OCI-LY3 (cell line): ENCODE results near the gene LETM1.

Experiments
- H2AFZ ChIP-seq: fragments of 200-600, 300-600 bp; shearing (Covaris generic); 2 replicates; pipeline ENCODE4 v1.6.0; 2014; ENCODE audit warnings: antibody characterized with exemption, low read depth, low read length
- H3K27ac ChIP-seq: fragments of 200-600, 300-600 bp; sonication (generic); 2 replicates; pipeline ENCODE4 v1.5.1; 2014; ENCODE audit warnings: mild to moderate bottlenecking, low read length, moderate library complexity, mixed read lengths
- H3K27me3 ChIP-seq: fragments of 200-600, 300-600 bp; sonication (generic); 2 replicates; pipeline ENCODE4 v1.6.1; 2014; ENCODE audit warnings: low read depth, low read length, mixed read lengths
- H3K36me3 ChIP-seq: fragments of 200-600, 300-600 bp; sonication (generic); replicated peaks from 2 replicates; pipeline ENCODE3; 2014; ENCODE audit warnings: low read depth, low read length, mixed read lengths
- H3K4me1 ChIP-seq: fragments of 300-600, 200-600 bp; sonication (generic); 2 replicates; pipeline ENCODE4 v1.6.1; 2014; ENCODE audit warnings: low read length, mixed read lengths
- H3K4me2 ChIP-seq: fragments of 200-600, 300-600 bp; sonication (generic); 2 replicates; pipeline ENCODE4 v1.6.1; 2014; ENCODE audit warnings: low read length, mixed read lengths
- H3K4me3 ChIP-seq: fragments of 300-600, 200-600 bp; sonication (generic); 2 replicates; pipeline ENCODE4 v1.5.1; 2014; ENCODE audit warnings: antibody characterized with exemption, mild to moderate bottlenecking, low read length, moderate library complexity
- H3K79me2 ChIP-seq: fragments of 300-600, 200-600 bp; shearing (Covaris generic); 2 replicates; pipeline ENCODE4 v1.6.1; 2014; ENCODE audit warnings: mild to moderate bottlenecking, low read length, mixed read lengths
- H3K9ac ChIP-seq: fragments of 300-600, 200-600 bp; shearing (Covaris generic); 2 replicates; pipeline ENCODE4 v1.6.0; 2014; ENCODE audit warnings: mild to moderate bottlenecking, low read length, moderate library complexity
- H3K9me3 ChIP-seq: fragments of 200-600, 300-600 bp; shearing (Covaris generic); 2 replicates; pipeline ENCODE4 v1.6.1; 2014; ENCODE audit warnings: low read length, mixed read lengths; ENCODE audit not compliant: insufficient read depth
- H4K20me1 ChIP-seq: fragments of 200-600, 300-600 bp; sonication (generic); 2 replicates; pipeline ENCODE4 v1.6.1; 2016; ENCODE audit warnings: low read length, mixed read lengths; ENCODE audit not compliant: insufficient read depth
- CTCF ChIP-seq: fragments of 200-600, 300-600 bp; sonication (generic); IDR thresholded peaks from 2 replicates; pipeline ENCODE4 v1.5.1; 2014; ENCODE audit warnings: antibody characterized with exemption, low read length, low read depth
- EZH2phosphoT487 ChIP-seq: fragments of 200-600 bp; shearing (Covaris generic); IDR thresholded peaks from 2 replicates; pipeline ENCODE4 v1.6.1; 2018; ENCODE audit warnings: antibody characterized with exemption, mixed run types, low read depth

The LETM1 gene

GRCh38 chr4:1805493-1806222, 50.3 kb downstream of the LETM1 start:
- no peaks in the 10 kb centered on the region for H4K20me1 ChIP-seq
- H2AFZ ChIP-seq = no peak overlapping the region
- no peaks in the 10 kb centered on the region for H3K9me3 ChIP-seq
- H3K4me2 ChIP-seq = no peak overlapping the region
- no peaks in the 10 kb centered on the region for H3K36me3 ChIP-seq
- H3K27me3 ChIP-seq = no peaks in the 10 kb centered on the region
- no peaks in the 10 kb centered on the region for H3K4me1 ChIP-seq
- no peak overlapping the region for H3K4me3 ChIP-seq
- no peak overlapping the region for H3K27ac ChIP-seq
- TF ChIP-seq CTCF (no peak), EZH2phosphoT487 (no peak)
- no peak overlapping the region for H3K9ac ChIP-seq
- no peaks in the 10 kb centered on the region for H3K79me2 ChIP-seq

DNA sequence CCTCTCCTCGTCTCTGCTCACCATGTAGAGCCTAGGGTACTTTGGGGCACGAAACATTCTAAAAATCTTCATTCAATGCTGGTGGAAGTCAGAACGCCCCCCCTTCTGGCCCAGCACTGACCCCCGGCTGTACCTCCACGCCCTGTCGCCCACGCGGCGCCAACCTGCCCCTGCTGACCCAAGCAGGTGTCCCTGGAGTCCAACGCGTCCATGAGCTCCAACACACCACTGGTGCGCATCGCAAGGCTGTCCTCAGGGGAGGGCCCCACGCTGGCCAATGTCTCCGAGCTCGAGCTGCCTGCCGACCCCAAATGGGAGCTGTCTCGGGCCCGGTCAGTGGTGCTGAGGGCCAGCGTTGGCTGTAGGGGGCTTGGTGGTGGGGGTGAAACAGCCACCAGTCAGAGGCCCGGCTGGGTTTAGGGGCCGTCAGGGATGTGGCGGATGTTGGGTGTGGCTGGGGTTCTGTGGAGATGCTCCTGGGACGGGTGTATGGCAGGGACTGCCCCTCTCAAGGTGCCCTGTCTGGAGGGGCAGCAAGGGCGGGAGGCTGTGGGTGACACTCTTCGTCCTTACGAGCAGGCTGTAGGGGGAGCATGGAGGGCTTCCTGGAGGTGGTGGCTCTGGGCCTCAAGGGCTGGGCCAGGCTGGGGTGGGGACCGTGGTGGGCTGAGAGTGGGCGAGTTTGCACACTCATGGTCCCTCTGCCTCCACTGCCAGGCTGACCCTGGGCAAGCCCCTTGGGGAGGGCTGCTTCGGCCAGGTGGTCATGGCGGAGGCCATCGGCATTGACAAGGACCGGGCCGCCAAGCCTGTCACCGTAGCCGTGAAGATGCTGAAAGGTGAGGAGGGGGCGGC, 51.1 kb downstream of the LETM1 start:
- Histone ChIP-seq H4K20me1 (no peaks in the 10 kb centered on the region), H3K4me3 (no peak overlapping the region), H3K36me3 (no peaks in the 10 kb centered on the region), H2AFZ (no peak overlapping the region), H3K9me3 (no peaks in the 10 kb centered on the region), H3K9ac (no peak overlapping the region), H3K27ac (no peak overlapping the region), H3K27me3 (no peaks in the 10 kb centered on the region), H3K79me2 (no peaks in the 10 kb centered on the region), H3K4me2 (no peak overlapping the region), H3K4me1 (no peaks in the 10 kb centered on the region)
- TF ChIP-seq EZH2phosphoT487 (no peak), CTCF (no peak)

DNA sequence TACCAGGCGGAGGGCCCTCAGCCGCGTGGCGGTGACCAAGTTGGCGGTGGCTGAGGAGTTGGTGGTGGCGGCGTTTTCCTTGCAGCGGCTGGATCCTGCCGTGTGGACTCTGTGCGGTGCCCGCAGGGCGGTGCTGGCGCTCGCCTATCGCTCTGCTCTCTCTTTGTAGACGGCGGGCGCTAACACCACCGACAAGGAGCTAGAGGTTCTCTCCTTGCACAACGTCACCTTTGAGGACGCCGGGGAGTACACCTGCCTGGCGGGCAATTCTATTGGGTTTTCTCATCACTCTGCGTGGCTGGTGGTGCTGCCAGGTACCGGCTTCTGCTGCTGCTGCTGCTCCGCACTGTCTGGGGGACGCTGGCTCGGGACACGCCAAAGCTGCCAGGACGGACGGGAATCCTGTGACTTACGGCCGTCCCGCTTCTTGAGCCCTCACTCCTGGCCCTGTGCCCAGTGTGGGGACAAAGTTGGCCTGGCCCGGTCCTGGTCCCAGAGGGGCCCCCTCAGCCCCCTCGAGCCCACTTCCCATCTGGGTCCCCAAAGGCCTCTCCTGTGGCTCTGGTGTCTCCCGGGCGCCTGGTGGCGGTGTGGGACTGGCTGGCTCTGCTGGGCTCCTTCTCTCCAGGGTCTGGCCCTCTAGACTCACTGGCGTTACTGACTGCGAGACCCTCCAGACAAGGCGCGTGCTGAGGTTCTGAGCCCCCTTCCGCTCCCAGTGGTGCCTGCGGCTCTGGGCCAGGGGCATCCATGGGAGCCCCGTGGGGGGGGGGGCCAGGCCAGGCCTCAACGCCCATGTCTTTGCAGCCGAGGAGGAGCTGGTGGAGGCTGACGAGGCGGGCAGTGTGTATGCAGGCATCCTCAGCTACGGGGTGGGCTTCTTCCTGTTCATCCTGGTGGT, 52.2 kb downstream of the LETM1 start:
- TF ChIP-seq CTCF (no peak), EZH2phosphoT487 (no peak)
- Histone ChIP-seq H3K9ac (no peak overlapping the region), H3K4me1 (no peaks in the 10 kb centered on the region), H3K36me3 (no peaks in the 10 kb centered on the region), H3K79me2 (no peaks in the 10 kb centered on the region), H2AFZ (no peak overlapping the region), H3K9me3 (no peaks in the 10 kb centered on the region), H3K27me3 (no peaks in the 10 kb centered on the region), H3K4me2 (no peak overlapping the region), H3K27ac (no peak overlapping the region), H4K20me1 (no peaks in the 10 kb centered on the region), H3K4me3 (no peak overlapping the region)
